HG03045 (cell line): Measurements from ENCODE around the gene PLS3.
"Not testable (repeated sequence)": the region's sequence is repeated elsewhere in the genome, so short reads cannot be mapped to it uniquely, and the experiment has no call there.

ENCODE experiments used
- ATAC-seq: cut with Tn5 transposase; IDR thresholded peaks from one replicate; pipeline ENCODE4 v1.9.1; 2021; ENCODE audit warnings: mild to moderate bottlenecking, moderate library complexity; ENCODE audit not compliant: unreplicated experiment

PLS3 gene

GRCh38 chrX:115560978-115561604, at the start of gene PLS3:
Gene PLS3 (plus strand): TSS chrX:115561174. CDS start chrX:115610251, 49,077 bp downstream.
- no peak for ATAC-seq

- no peak for ATAC-seq
These were observed 42.9 kb upstream of the PLS3 start for GRCh38 chrX:115518113-115518512.

- ATAC-seq: no peak
These were observed 39.2 kb upstream of the PLS3 start for GRCh38 chrX:115521741-115522140.

GRCh38 chrX:115522952-115523351, 38.0 kb upstream of the PLS3 start:
- no peak for ATAC-seq

- ATAC-seq: no peak
These were observed 35.5 kb upstream of the PLS3 start for GRCh38 chrX:115525486-115525885.

GRCh38 chrX:115531818-115532403, 29.1 kb upstream of the PLS3 start:
- no peak for ATAC-seq

GRCh38 chrX:115533485-115533884, 27.5 kb upstream of the PLS3 start:
- no peak for ATAC-seq

GRCh38 chrX:115534383-115534782, 26.6 kb upstream of the PLS3 start:
- ATAC-seq: no peak

- ATAC-seq: no peak
These were observed 25.6 kb upstream of the PLS3 start for GRCh38 chrX:115535421-115535820.

GRCh38 chrX:115535844-115536243, 25.1 kb upstream of the PLS3 start:
- ATAC-seq: no peak

GRCh38 chrX:115539841-115540240, 21.1 kb upstream of the PLS3 start:
- no peak for ATAC-seq

GRCh38 chrX:115541045-115541444, 19.9 kb upstream of the PLS3 start:
- ATAC-seq: not testable (repeated sequence)

GRCh38 chrX:115547448-115547847, 13.5 kb upstream of the PLS3 start:
- ATAC-seq: no peak

GRCh38 chrX:115549008-115549407, 12.0 kb upstream of the PLS3 start:
- ATAC-seq: no peak

- ATAC-seq: no peak
These were observed 7.8 kb upstream of the PLS3 start for GRCh38 chrX:115553171-115553570.

- ATAC-seq: no peak
These were observed 1.3 kb upstream of the PLS3 start for GRCh38 chrX:115559672-115560071.

- no peak for ATAC-seq
These were observed 580 bp upstream of the PLS3 start for GRCh38 chrX:115560211-115560977.

GRCh38 chrX:115561605-115562479, 868 bp downstream of the PLS3 start:
- no peak for ATAC-seq

GRCh38 chrX:115562480-115562847, 1.5 kb downstream of the PLS3 start:
- no peak for ATAC-seq

- no peak for ATAC-seq
These were observed 2.7 kb downstream of the PLS3 start for GRCh38 chrX:115563633-115564162.

GRCh38 chrX:115564243-115564642, 3.3 kb downstream of the PLS3 start:
- ATAC-seq: no peak
